Neuronal stem cell (in vitro differentiated cells): ENCODE measurements around the gene PFAS.

Experiments used
- DNase-seq: peaks from one replicate; pipeline ENCODE4 v3.0.0-alpha.2; 2013; ENCODE audit warnings: low spot score
- H2AFZ ChIP-seq: one replicate; pipeline ENCODE4 v1.6.1; 2013; ENCODE audit warnings: mild to moderate bottlenecking, low read length, inconsistent platforms
- H2AK5ac ChIP-seq: 2 replicates; pipeline ENCODE4 v1.6.1; 2013; ENCODE audit warnings: low read depth, mild to moderate bottlenecking, inconsistent platforms, low read length, moderate library complexity, mixed read lengths
- H2BK120ac ChIP-seq: 2 replicates; pipeline ENCODE4 v1.6.1; 2013; ENCODE audit warnings: low read depth, mild to moderate bottlenecking, inconsistent platforms, low read length, moderate library complexity, mixed read lengths
- H2BK12ac ChIP-seq: one replicate; pipeline ENCODE4 v1.6.1; 2013; ENCODE audit warnings: low read length, inconsistent platforms
- H2BK15ac ChIP-seq: 2 replicates; pipeline ENCODE4 v1.6.1; 2013; ENCODE audit warnings: mild to moderate bottlenecking, low read length, inconsistent platforms, mixed read lengths
- H2BK5ac ChIP-seq: one replicate; pipeline ENCODE4 v1.6.1; 2013; ENCODE audit warnings: inconsistent platforms, mild to moderate bottlenecking, low read length, moderate library complexity
- H3K14ac ChIP-seq: one replicate; pipeline ENCODE4 v1.6.1; 2013; ENCODE audit warnings: low read length, inconsistent platforms
- H3K18ac ChIP-seq: 2 replicates; pipeline ENCODE4 v1.6.1; 2013; ENCODE audit warnings: low read length, inconsistent platforms
- H3K23ac ChIP-seq: 2 replicates; pipeline ENCODE4 v1.6.1; 2013; ENCODE audit warnings: low read depth, mild to moderate bottlenecking, mixed read lengths, low read length, inconsistent platforms; ENCODE audit not compliant: poor library complexity
- H3K27ac ChIP-seq: replicated peaks from 3 replicates; pipeline ENCODE4 v1.5.1; 2013; ENCODE audit warnings: low read length, inconsistent platforms
- H3K27me3 ChIP-seq, 3 experiments: 2 replicates each; pipeline ENCODE4 v1.6.1; 2013; ENCODE audit warnings: low read length in 3 of 3, mild to moderate bottlenecking in 2 of 3, inconsistent platforms in 1 of 3, low read depth in 1 of 3, mixed read lengths in 1 of 3, moderate library complexity in 1 of 3; ENCODE audit not compliant: control insufficient read depth in 3 of 3, insufficient read depth in 3 of 3
- H3K36me3 ChIP-seq, 2 donors: replicated peaks in 1 of 2; 2 replicates each; pipeline ENCODE4 v1.6.1; 2013; ENCODE audit warnings: low read length in 2 of 2; ENCODE audit not compliant: control insufficient read depth in 2 of 2, insufficient read depth in 2 of 2
- H3K4ac ChIP-seq: 2 replicates; pipeline ENCODE4 v1.6.1; 2013; ENCODE audit warnings: inconsistent platforms, mild to moderate bottlenecking, low read length, moderate library complexity
- H3K4me1 ChIP-seq, 2 donors: 1 replicate in 1 of 2; 2 replicates in 1 of 2; pipeline ENCODE4 v1.6.1; 2013; ENCODE audit warnings: low read length in 2 of 2, low read depth in 1 of 2; ENCODE audit not compliant: control insufficient read depth in 2 of 2, insufficient read depth in 1 of 2
- H3K4me2 ChIP-seq: one replicate; pipeline ENCODE4 v1.6.1; 2013; ENCODE audit warnings: mild to moderate bottlenecking, low read length, inconsistent platforms; ENCODE audit not compliant: insufficient read depth, poor library complexity, severe bottlenecking
- H3K4me3 ChIP-seq, 2 donors: 2 replicates each; pipeline ENCODE4 v1.5.1; 2013; ENCODE audit warnings: low read length in 2 of 2, mild to moderate bottlenecking in 2 of 2, inconsistent platforms in 1 of 2, moderate library complexity in 1 of 2
- H3K79me1 ChIP-seq: one replicate; pipeline ENCODE4 v1.6.1; 2013; ENCODE audit warnings: low read depth, mild to moderate bottlenecking, inconsistent platforms, low read length, moderate library complexity
- H3K9ac ChIP-seq: one replicate; pipeline ENCODE4 v1.6.1; 2013; ENCODE audit warnings: mild to moderate bottlenecking, low read depth, low read length, inconsistent platforms; ENCODE audit not compliant: poor library complexity
- H3K9me3 ChIP-seq, 2 donors: replicated peaks in 1 of 2; 2 replicates each; pipeline versions ENCODE3 to v1.6.1; 2013; ENCODE audit warnings: low read length in 2 of 2, mild to moderate bottlenecking in 2 of 2, inconsistent platforms in 1 of 2, low read depth in 1 of 2, mixed read lengths in 1 of 2, moderate library complexity in 1 of 2; ENCODE audit not compliant: control insufficient read depth in 2 of 2, insufficient read depth in 1 of 2
- H4K8ac ChIP-seq: one replicate; pipeline ENCODE4 v1.6.1; 2013; ENCODE audit warnings: low read depth, mild to moderate bottlenecking, inconsistent platforms, low read length, moderate library complexity
- H4K91ac ChIP-seq: one replicate; pipeline ENCODE4 v1.6.1; 2013; ENCODE audit warnings: low read length, low read depth, mild to moderate bottlenecking, inconsistent platforms; ENCODE audit not compliant: poor library complexity
- WGBS, 2 donors: extraction: QIAGEN DNeasy Blood & Tissue Kit; methylation state at CpG; one replicate each; pipeline ENCODE4 v1.1.7; 2013; ENCODE audit warnings: missing lambda C conversion rate in 2 of 2, mixed read lengths in 1 of 2; ENCODE audit not compliant: insufficient read length in 2 of 2, insufficient replicate concordance in 1 of 2; ENCODE audit errors: extremely low coverage in 2 of 2; 5-methylcytosine and 5-hydroxymethylcytosine counted together

PFAS gene

GRCh38 chr17:8256691-8257090 is 7.6 kb downstream of the PFAS start:
- Histone ChIP-seq H3K4me2 (no peak overlapping the region), H2BK12ac (no peak overlapping the region), H2BK120ac (no peak overlapping the region), H3K79me1 (peaks cover 7% of the 10 kb centered on the region), H3K14ac (no peak overlapping the region), H3K18ac (no peak overlapping the region), H2BK5ac (no peak overlapping the region), H3K36me3 (peaks cover 42 to 87% of the 10 kb centered on the region in 2 donors), H3K4me1 (no peaks in the 10 kb centered on the region), H4K91ac (no peak overlapping the region), H3K27ac (no peak overlapping the region), H2BK15ac (no peak overlapping the region), H3K9ac (no peak overlapping the region), H4K8ac (no peak overlapping the region), H3K23ac (no peak overlapping the region), H2AFZ (no peak overlapping the region), H3K4me3 (no peak overlapping the region), H3K27me3 (no peaks in the 10 kb centered on the region), H2AK5ac (no peak overlapping the region), H3K4ac (no peak overlapping the region), H3K9me3 (no peaks in the 10 kb centered on the region)
- no CpG with 5 or more reads among the region's 6 CpGs for WGBS, 2 donors
- no peak for DNase-seq

DNA sequence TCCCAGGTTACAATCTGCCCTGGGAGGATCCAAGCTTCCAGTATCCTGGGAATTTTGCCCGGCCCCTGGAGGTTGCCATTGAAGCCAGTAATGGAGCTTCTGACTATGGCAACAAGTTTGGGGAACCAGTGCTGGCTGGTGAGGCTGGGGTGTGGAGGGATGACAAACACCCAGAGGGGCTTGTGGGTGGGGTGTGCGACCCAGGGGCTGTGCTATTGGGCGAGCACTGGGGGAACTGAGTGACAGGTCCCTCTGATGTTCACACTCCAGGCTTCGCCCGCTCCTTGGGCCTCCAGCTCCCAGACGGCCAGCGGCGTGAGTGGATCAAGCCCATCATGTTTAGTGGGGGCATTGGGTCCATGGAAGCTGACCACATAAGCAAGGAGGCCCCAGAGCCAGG is 8.7 kb downstream of the PFAS start:
- no peaks in the 10 kb centered on the region for H3K27me3 ChIP-seq
- H3K4ac ChIP-seq = no peak overlapping the region
- H3K23ac ChIP-seq = no peak overlapping the region
- H3K4me3 ChIP-seq = no peak overlapping the region
- peaks cover 6% of the 10 kb centered on the region for H3K79me1 ChIP-seq
- H3K9ac ChIP-seq = no peak overlapping the region
- no peak overlapping the region for H2AK5ac ChIP-seq
- H3K18ac ChIP-seq = no peak overlapping the region
- no peak overlapping the region for H3K27ac ChIP-seq
- H2BK12ac ChIP-seq = no peak overlapping the region
- WGBS, 2 donors = no CpG with 5 or more reads among the region's 8 CpGs
- H3K9me3 ChIP-seq = no peaks in the 10 kb centered on the region
- no peak overlapping the region for H2AFZ ChIP-seq
- H3K36me3 ChIP-seq = peaks cover 47 to 93% of the 10 kb centered on the region in 2 donors
- H4K8ac ChIP-seq = no peak overlapping the region
- no peaks in the 10 kb centered on the region for H3K4me1 ChIP-seq
- no peak overlapping the region for H2BK120ac ChIP-seq
- no peak overlapping the region for H4K91ac ChIP-seq
- no peak overlapping the region for H2BK15ac ChIP-seq
- no peak overlapping the region for H3K14ac ChIP-seq
- DNase-seq = no peak
- no peak overlapping the region for H2BK5ac ChIP-seq
- H3K4me2 ChIP-seq = no peak overlapping the region

- no peak for DNase-seq
- no CpG with 5 or more reads among the region's 10 CpGs for WGBS, 2 donors
- Histone ChIP-seq H2AK5ac (no peak overlapping the region), H3K18ac (no peak overlapping the region), H3K4me1 (no peaks in the 10 kb centered on the region), H2BK120ac (no peak overlapping the region), H3K27ac (no peak overlapping the region), H3K4me3 (no peak overlapping the region), H3K4me2 (no peak overlapping the region), H3K14ac (no peak overlapping the region), H2AFZ (no peak overlapping the region), H3K4ac (no peak overlapping the region), H4K8ac (no peak overlapping the region), H4K91ac (no peak overlapping the region), H2BK12ac (no peak overlapping the region), H3K79me1 (peaks cover 10% of the 10 kb centered on the region), H2BK5ac (no peak overlapping the region), H3K27me3 (no peaks in the 10 kb centered on the region), H3K9ac (no peak overlapping the region), H2BK15ac (no peak overlapping the region), H3K9me3 (peaks cover 0 to 1% of the 10 kb centered on the region in 2 donors), H3K36me3 (peaks cover 66 to 94% of the 10 kb centered on the region in 2 donors), H3K23ac (no peak overlapping the region)
Measured at GRCh38 chr17:8264320-8264719, 15.2 kb downstream of the PFAS start.

DNA sequence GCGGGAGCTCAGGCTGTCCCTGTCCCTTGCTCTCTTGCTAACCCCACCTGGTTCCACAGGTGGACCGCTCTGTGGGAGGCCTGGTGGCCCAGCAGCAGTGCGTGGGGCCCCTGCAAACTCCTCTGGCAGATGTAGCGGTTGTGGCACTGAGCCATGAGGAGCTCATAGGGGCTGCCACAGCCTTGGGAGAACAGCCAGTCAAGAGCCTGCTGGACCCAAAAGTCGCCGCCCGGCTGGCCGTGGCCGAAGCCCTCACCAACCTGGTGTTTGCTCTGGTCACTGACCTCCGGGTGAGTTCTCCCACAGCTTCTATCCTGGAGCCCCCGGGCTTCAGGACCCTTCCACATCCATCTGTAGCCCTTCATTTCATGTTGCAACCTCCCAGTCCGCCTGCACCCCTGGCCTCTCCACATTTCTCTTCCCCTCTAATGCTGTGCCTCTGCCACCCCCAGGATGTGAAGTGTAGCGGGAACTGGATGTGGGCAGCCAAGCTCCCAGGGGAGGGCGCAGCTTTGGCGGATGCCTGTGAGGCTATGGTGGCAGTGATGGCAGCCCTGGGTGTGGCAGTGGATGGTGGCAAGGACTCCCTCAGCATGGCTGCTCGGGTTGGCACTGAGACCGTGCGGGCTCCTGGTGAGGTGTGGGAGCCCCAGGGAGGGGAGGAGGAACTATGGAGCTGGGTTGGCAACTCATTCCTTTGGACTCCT is 15.9 kb downstream of the PFAS start:
- H2AFZ ChIP-seq = no peak overlapping the region
- H3K27ac ChIP-seq = no peak overlapping the region
- no peak overlapping the region for H3K4me3 ChIP-seq
- no peak overlapping the region for H4K8ac ChIP-seq
- no CpG with 5 or more reads among the region's 18 CpGs for WGBS, 2 donors
- no peak overlapping the region for H2BK120ac ChIP-seq
- no peak overlapping the region for H4K91ac ChIP-seq
- no peak overlapping the region for H3K18ac ChIP-seq
- no peak overlapping the region for H3K23ac ChIP-seq
- no peak overlapping the region for H3K9ac ChIP-seq
- peak overlapping the region; percentile 24 for H2BK5ac ChIP-seq
- H3K4me1 ChIP-seq = no peaks in the 10 kb centered on the region
- H3K4ac ChIP-seq = no peak overlapping the region
- peaks cover 0 to 1% of the 10 kb centered on the region in 2 donors for H3K9me3 ChIP-seq
- H2BK12ac ChIP-seq = no peak overlapping the region
- H3K14ac ChIP-seq = no peak overlapping the region
- H3K4me2 ChIP-seq = no peak overlapping the region
- H3K27me3 ChIP-seq = no peaks in the 10 kb centered on the region
- peaks cover 68 to 94% of the 10 kb centered on the region in 2 donors for H3K36me3 ChIP-seq
- no peak overlapping the region for H2AK5ac ChIP-seq
- H3K79me1 ChIP-seq = peaks cover 10% of the 10 kb centered on the region
- DNase-seq = no peak
- H2BK15ac ChIP-seq = no peak overlapping the region
